Nucleus accumbens (tissue), 56 donors: ENCODE data around the gene TBX18.

ENCODE experiments used
- DNase-seq, 56 donors: peaks; one replicate each; lab custom pipeline; 2025; lab: John Stamatoyannopoulos, UW

Gene TBX18

DNA sequence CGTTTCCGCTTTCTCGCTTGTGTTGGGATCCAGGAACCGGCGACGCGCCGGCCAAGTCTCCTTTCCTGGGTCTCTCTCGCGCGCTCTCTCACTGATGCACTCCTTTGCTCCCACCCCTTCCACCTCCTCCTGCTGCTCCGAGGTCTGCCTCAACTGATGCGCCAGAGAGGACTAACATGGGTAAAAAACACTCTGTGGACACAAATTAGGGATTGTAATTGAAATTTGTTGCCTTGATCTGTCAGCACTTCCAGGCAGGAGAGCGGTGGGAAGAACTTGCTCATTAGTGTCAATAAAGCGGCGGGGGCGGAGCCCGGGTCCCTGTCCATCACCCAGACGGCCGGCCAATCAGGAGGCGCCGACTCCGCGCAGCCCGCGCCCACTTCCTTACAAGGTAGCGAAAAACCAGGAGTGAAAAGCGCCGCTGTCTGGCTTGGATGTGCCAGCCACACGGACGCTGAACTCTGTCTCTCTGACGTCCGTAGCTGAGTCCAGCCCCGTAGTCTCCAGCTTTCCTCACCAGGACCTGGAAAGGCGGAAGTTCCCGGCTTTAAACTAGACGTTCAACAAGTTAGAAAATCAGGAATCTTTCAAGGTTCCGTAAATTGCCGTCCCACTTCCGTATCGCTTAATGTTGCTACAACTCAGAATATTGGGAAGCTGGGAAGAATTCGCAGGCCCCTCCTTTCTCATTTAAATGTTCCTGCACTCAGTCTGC is at the start of gene TBX18:
TBX18 (minus strand) TSS at position 267 of the 718 bp plus-strand sequence. CDS start 417 bp downstream, outside the sequence.
- DNase-seq, result peak in 3 of 56 donors; percentile 20 to 38 (median 25)

DNA sequence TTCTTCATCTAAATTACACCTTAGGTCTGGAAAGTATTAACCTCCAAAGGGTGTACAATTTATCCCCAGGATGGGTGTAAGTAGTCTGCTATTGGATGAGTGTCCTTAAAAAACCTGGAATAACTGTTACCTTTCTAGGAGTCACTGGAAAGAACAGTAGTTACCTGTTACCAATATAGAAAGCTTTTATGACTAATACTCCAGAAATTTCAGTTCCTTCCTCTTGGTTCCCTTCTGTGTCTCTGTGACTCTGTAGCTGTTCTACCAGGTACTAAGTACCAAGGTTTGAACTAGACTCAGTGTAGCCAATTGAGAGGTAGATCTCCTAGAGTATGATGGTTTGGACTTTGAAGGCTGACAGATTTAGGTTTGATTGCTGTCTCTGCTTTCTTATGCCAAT is 47.0 kb upstream of the TBX18 start:
- DNase-seq, result no peak

DNA sequence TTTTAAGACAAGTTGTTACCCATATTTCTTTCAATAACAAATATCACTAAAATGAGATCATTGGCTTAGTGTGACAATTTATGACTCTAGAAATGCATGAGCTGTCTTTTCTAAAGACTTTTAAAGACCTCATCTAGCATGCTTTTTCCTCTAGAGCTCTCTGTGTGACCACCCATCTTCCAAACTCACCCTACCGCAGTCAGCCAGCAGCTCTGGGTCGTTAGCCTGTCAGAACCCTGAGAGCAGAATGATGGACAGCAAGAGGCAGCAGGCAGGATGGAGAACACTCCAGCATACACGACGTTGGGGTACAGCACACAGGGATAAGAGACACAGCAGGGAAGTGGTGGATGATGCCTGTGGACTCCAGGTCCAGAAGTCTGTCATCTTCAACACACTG is 45.1 kb upstream of the TBX18 start:
- no peak for DNase-seq

DNA sequence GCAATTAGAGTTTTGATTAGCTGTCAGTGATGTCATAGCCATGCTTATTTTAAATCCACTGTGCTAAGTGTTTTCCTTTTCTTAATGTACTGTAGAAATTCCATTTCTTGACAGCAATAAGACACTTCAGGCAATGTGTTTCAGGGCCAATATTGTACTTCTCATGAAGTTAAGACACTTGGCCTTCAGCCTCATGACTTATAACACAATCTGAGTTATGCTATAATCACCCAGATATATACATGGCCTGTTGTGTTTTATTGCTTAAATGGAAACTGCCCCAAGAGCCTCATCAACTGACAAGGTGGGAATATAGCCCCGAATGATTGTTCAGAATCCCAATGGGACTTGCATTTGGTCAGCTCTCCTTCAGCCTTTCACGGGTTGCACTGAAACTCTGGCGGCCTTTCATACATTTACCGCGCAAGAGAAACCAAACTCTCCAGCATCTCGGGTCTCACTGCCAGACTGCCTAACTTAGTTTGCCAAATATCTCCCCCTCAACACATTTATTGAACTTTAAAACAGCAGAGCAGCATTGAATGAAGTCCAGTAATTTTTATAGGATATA is 44.2 kb upstream of the TBX18 start:
- no peak for DNase-seq

DNA sequence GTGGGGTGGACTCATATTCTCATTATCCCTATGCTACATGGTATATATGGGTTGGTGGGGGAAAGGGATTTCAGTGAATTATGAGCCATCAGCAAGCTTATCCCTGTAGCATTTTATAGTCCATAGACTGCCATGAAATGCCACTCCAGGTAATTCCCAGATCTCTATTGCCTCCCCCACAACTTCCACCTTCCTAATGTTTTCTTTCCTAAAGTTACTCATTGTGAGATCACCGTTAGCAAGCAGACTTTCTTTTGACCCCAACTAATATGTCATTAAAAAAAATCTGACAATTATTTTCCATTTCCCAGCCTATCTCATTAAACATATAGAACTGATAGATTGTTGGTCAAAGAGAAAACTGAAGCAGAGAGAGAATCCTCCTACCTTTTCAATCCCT is 40.7 kb upstream of the TBX18 start:
- no peak for DNase-seq

DNA sequence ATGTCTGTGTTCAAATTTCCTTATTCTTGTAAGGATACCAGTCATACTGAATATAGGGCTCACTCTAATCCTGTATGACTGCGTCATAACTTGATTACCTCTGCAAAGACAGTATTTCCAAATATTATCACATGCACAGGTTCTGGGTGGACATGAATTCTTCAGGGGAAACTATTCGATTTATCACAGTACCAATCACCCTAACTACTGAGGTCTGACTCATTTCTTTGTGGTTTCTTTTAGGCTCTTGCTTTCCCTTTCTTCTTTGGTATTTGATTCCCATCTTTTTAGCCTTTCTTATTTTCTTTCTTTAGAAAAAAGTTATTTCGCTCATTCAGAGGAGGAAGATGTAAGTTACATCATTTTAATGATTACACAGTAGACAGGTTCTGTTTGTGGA is 40.3 kb upstream of the TBX18 start:
- DNase-seq, result no peak

DNA sequence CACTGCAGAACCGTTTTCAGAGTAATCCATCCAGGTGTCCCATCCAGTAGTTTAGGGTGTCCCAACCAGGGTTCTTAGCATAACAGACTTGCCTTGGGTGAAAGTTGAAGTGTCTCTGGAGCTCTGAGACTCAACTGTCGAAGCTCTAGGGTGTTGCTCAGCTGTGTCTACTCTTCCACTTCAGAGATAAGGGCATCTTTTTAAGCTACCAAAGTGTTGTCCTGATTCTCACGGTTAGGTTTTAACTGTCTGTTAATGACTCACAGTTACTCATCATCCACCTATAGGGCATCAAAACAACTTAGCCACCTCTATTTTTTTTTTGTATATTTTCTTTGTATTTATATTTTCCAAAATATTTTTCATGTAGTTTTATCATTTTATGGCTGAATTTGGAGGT is 36.9 kb upstream of the TBX18 start:
- no peak for DNase-seq

DNA sequence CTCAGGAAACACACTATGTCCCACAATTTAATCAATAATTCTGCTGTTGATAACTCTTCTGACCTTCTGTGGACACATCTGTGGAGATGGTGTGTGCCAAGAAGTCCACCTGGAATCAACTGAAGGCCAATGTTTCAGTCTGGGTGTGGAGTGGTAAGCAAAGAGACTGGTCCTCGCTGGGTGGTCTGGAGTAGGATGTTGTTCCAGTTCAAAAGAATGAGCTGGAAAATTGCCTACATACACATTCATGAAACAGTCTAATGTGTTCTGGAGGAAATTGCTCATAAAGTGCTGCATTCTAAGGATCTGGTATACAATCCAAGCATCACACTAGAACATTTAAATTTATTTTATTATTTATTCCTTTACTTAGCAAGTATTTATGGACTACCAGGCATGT is 33.9 kb upstream of the TBX18 start:
- DNase-seq, result no peak

DNA sequence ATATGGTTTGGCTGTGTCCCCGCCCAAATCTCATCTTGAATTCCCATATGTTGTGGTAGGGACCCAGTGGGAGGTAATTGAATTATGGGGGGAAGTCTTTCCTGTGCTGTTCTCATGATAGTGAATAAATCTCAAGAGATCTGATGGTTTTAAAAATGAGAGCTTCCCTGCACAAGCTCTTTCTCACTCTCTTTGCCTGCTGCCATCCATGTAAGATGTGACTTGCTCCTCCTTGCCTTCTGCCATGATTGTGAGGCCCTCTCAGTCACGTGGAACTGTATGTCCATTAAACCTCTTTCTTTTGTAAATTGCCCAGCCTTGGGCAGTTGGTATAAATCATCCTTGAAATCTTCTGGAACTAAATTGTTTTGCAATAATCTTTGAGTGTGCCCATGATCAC is 31.9 kb upstream of the TBX18 start:
- DNase-seq, result no peak

DNA sequence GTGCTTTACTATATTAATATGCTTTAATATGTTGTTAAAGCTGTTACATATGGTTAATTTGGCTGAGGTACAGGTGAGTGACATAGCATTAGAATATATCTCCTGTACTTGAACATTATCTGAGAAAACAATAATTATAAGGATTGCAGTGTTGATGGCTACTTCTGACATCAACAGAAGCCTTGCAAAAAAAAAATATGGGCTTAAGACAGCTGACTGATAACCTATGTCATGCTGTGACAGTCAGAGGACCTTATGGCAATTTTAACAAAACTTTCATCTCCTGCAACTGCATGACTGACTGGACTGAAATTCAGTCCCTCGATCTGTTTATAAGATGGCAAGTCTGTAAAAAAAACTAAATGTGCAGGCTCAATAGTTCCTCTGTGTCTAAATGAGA is 27.5 kb upstream of the TBX18 start:
- DNase-seq, result no peak

DNA sequence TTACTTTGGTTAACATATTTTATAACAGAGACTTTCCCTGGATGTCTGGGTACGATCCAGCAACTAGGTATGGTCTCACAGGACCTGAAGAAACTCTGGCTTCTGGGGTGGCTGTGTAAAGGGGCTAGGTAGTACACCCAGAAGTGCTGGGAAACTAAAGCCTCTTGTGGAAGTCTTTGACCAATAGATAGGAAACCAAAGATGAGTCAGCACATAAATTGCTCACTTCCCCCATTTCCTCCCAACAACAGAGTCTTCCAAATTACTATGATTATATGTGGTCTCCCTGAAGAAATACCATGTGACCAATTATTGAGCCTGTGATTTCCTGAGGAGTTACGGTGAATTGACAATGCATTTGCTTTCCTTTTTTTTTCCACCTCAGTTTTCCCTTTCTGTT is 26.8 kb upstream of the TBX18 start:
- no peak for DNase-seq

DNA sequence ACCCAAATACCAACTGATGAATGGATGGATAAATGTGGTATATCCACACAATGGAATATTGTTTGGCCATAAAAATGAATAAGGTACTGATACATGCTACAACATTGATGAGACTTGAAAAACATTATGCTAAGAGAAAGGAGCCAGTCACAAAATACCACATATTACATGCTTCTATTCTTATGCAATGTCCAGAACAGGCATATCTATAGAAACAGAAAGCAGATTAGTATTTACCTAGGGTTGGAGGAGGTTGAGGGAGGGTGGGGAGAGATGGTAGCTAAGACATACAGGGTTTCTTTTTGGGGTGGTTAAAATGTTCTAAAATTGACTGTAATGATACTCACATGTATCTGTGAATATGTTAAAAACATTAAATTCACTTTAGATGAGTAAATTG is 24.8 kb upstream of the TBX18 start:
- DNase-seq, result no peak

DNA sequence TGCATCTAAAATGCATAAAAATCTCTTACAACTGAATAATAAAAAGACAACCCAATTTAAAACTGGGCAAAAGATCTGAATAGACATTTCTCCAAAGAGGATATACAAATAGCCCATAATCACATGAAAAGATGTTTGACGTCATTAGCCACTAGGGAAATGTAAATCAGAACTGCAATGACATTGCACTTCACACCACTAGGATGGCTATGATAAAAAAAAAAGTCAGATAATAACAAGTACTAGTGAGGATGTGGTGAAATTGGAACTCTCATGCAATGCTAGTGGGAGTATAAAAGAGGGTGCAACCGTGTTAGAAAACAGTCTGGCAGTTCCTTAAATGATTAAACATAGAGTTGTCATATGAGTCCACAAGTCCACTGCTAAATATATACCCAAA is 24.3 kb upstream of the TBX18 start:
- no peak for DNase-seq

DNA sequence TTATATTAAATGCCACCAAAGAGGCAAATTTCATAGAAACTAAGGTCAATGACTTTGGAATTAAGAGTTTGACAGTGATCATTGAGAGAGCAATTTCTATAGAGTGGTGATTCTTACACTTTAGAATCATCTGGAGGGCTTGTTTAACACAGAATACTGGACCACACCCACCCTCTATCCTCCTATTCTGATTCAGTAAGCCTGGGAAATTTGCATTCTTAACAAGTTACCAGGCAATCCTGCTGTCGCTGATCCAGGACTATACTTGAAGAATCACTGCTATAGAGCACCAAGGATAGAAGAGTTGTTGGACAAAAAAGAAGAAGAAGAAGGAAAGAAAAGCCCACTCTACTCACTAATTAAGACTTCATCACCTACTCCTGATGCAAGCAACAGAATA is 21.3 kb upstream of the TBX18 start:
- DNase-seq, result no peak

DNA sequence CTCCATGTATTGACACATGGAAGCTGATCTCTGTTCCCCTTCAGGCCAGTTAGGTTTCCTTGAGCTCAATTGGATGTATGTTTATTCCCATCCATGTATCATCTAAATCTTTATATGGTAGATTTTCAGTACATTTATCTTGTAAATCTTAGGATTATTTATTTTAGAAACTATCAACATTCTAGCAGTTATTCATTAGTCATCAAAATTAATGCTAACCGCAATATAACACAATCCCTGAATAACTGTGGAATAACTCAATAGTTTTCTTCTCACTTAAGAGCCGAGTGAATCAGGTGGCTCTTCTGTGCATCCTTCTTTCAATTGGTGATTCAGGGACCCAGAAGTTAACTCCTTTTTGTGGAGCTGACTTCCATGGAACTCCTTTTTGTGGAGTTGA is 15.5 kb upstream of the TBX18 start:
- no peak for DNase-seq

DNA sequence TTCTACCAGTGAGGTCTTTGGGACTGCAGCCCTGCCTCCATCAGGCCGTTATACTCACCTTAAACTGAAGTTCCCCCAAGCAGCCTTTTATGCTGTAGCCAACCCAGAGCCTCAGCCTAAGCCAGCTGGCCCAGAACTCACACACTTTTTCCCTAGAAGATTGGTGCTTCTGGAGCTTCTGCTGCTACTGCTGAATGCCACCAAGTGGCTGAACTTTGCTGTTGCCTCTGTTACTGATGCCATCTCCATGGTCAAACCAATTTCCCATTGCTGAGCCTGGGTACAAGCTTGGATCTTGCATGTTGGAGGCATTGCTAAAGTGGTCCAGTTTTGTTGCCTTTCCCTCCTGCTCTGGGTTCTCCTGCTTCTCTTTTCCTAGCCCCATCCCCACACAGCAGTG is 15.0 kb upstream of the TBX18 start:
- no peak for DNase-seq

DNA sequence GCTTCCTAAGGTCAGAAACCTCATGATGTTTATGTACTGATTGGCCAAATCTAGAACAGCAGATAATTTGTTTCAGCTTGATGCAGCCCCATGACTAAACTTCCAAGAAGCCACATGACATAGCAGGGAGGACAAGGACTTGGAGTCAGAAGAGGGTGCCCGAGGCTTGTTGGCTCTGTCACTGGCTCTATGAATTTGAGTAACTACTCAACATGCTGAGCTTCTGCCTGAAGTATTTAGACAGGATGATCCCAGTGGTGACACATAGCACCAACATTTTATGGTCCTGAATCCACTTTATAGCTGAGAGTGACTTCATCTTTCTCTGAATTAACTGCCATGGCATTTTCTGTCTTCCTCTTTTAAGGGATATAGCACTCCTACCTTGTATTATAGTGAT is 13.5 kb upstream of the TBX18 start:
- no peak for DNase-seq

DNA sequence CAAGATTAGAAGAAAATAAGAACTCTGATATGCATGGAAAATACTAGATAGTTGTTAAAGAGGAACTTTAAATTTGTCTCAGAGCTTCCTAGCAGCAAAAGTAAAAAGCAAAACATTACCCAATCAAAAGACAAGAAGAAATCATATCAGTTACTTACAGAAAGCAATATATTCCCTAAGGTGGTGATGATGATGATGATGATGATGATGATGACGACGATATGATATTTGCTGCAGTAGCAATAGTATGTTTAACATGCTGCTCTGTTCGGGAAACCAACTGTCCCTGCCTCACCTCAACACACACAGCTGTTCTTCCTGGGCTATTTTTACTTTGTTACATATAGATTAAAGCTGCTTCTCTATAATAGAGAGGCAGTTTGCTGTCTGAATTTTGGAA is 12.0 kb upstream of the TBX18 start:
- no peak for DNase-seq

DNA sequence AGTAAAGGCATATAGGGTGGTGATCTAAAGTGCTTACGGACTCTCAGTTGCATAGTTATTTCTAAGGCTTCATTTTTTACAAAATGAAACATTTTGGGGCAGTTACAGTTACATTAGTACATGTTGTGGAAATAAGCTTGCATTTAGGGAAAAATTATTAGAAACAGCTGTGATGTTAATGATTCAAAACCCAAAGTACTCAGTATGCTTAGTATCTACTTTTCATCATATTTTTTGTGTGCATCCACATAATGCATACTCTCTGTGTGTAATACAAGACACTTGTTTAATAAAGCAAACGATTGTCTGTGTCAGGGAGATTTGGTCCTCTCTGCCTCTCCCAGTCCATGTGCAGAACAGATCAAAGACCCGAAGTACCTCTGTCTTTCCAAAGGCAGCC is 11.4 kb upstream of the TBX18 start:
- DNase-seq, result no peak

DNA sequence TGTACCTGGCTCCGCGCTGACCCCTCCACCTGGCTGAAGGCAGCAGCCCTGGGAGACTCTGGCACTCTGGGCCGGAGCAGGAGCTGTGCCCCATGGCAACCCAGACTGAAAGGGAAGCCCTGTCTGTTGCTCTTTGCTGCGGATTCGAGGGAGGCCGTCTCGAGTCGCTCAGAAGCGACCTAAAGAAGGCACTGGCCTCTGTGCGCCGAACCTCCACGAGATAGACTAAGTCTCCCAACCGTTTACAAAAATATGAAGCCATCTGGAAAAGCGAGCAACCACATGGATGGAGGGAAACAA is 10.5 kb upstream of the TBX18 start:
- peak in 1 of 56 donors; percentile 4 for DNase-seq

DNA sequence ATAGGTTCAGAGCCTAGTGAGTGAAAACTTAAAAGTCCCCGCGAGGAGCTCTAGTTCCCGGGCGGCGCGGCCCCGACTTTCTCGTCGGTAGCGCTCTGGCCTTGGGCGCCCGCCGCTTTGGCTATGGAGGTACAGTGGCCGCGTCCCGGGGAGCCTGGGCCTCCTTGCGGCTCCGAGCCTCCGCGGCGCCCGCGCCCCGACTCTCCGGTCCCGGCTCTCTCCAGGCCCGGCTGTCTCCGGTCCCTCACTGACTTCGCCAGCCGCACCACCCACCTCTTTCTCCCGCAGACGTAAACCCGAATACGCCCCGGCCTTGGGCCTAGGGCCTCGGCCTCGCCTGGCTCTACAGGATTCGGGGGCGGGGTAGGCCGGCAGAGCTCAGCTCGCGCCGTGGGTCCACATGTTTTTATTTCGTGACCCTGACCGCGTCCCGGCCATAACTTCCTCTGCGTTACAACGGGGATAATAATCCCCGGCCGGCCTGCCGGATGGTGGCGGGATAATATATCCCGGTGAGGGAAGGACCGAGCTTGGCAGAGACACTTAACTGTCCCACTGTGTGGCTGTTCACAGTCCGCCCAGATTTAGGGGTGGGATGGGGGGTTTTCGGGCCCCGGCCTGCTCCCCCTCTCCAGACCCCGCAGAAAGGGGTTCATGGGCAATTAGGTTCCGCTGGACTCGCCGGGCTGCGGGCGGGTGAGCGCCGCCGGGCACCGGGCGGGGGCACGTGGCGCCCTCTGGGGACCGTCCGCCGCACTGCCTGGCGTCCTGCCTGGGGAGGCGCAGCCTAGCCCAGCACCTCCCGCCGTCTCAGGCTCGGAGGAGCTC is 10.0 kb upstream of the TBX18 start:
- DNase-seq, result peak in 2 of 56 donors; percentile 2 to 20
